Amniotic stem cell (primary cell): ENCODE measurements around the gene GDPD5.

ENCODE experiments used
- DNase-seq: peaks from one replicate; lab custom pipeline; 2025; lab: John Stamatoyannopoulos, UW

The GDPD5 gene

GRCh38 chr11:75447415-75447814 is 78.3 kb downstream of the GDPD5 start:
- DNase-seq: no peak

GRCh38 chr11:75445315-75445953 is 80.3 kb downstream of the GDPD5 start:
- DNase-seq: no peak

GRCh38 chr11:75443043-75443442 is 82.7 kb downstream of the GDPD5 start:
- no peak for DNase-seq

- no peak for DNase-seq
Observed at GRCh38 chr11:75442161-75442885, 83.4 kb downstream of the GDPD5 start.

GRCh38 chr11:75441804-75442132 is 84.0 kb downstream of the GDPD5 start:
- DNase-seq: no peak

- DNase-seq: no peak
Observed at GRCh38 chr11:75440960-75441803, 84.6 kb downstream of the GDPD5 start.

- no peak for DNase-seq
Observed at GRCh38 chr11:75439495-75440120, 86.1 kb downstream of the GDPD5 start.

- no peak for DNase-seq
Observed at GRCh38 chr11:75439026-75439425, 86.7 kb downstream of the GDPD5 start.

- no peak for DNase-seq
Observed at GRCh38 chr11:75437966-75438659, 87.6 kb downstream of the GDPD5 start.

- DNase-seq: no peak
Observed at GRCh38 chr11:75436806-75437205, 88.9 kb downstream of the GDPD5 start.

GRCh38 chr11:75435571-75435925 is 90.2 kb downstream of the GDPD5 start:
- DNase-seq: no peak

GRCh38 chr11:75434886-75435570 is 90.7 kb downstream of the GDPD5 start:
- DNase-seq: no peak

- DNase-seq: no peak
Observed at GRCh38 chr11:75434051-75434450, 91.7 kb downstream of the GDPD5 start.

GRCh38 chr11:75433443-75433842 is 92.3 kb downstream of the GDPD5 start:
- DNase-seq: no peak

- no peak for DNase-seq
Observed at GRCh38 chr11:75432911-75433321, 92.8 kb downstream of the GDPD5 start, which contains the start of gene KLHL35. KLHL35 (minus strand) TSS chr11:75433203; CDS start chr11:75430629, 2,574 bp downstream.

- no peak for DNase-seq
Observed at GRCh38 chr11:75431533-75432525, 93.9 kb downstream of the GDPD5 start.

- DNase-seq: no peak
Observed at GRCh38 chr11:75430714-75431532, 94.8 kb downstream of the GDPD5 start.

GRCh38 chr11:75429902-75430713 is 95.6 kb downstream of the GDPD5 start:
- peak; percentile 52 for DNase-seq

GRCh38 chr11:75429641-75429901 is 96.2 kb downstream of the GDPD5 start:
- DNase-seq: no peak
